Right cardiac atrium (tissue), 5 donors: ENCODE measurements around the gene MGMT. TPM values are rescaled to one million over a fixed set of nuclear protein-coding genes. Genes with fewer than 3 reads are reported as not detected.

Experiments
- ATAC-seq, 2 donors: fragments of 200-7000 bp; cut with Tn5 transposase; one replicate each; pipeline versions ENCODE4 v1.8.0 to v1.9.1; 2020; ENCODE audit warnings: moderate library complexity in 2 of 2, mild to moderate bottlenecking in 1 of 2
- DNase-seq, 3 donors: peaks; one replicate each; pipeline ENCODE4 v3.0.0-alpha.2; 2020
- H3K27ac ChIP-seq: one replicate; pipeline ENCODE4 v1.5.1; 2013; ENCODE audit warnings: mild to moderate bottlenecking, low read length, control low read depth, moderate library complexity
- H3K27me3 ChIP-seq: one replicate; pipeline ENCODE4 v1.6.1; 2013; ENCODE audit not compliant: control insufficient read depth, insufficient read depth
- H3K4me1 ChIP-seq: one replicate; pipeline ENCODE4 v1.6.1; 2013; ENCODE audit warnings: low read length; ENCODE audit not compliant: control insufficient read depth, insufficient read depth
- H3K4me3 ChIP-seq: one replicate; pipeline ENCODE4 v1.5.1; 2013; ENCODE audit warnings: low read length, control low read depth
- H3K9me3 ChIP-seq: one replicate; pipeline ENCODE4 v1.6.1; 2013; ENCODE audit warnings: low read length; ENCODE audit not compliant: control insufficient read depth
- WGBS: extraction: QIAGEN DNeasy Blood & Tissue Kit; methylation state at CpG from one replicate; pipeline ENCODE4 v1.1.7; 2013; 5-methylcytosine and 5-hydroxymethylcytosine counted together
- intact Hi-C, 4 donors: fragments of 100-400 bp; cut with DNase I; formaldehyde crosslinking; loops; one replicate each; pipeline versions ENCODE4 v1.11.0 to v1.14.0; 2022 to 2023
- polyA plus RNA-seq: library from polyadenylated mRNA; stranded (reverse); fragments of 200-250 nt; gene quantifications from one replicate; pipeline ENCODE4 v1.2.3, GENCODE V29; 2013
- total RNA-seq, 4 donors: library from RNA; stranded (reverse); fragmentation: NEBNext Ultra II Directional; extraction: Animal tissue kit (Norgen Biotek cat#: 25700); gene quantifications; one replicate each; pipeline ENCODE4 v1.2.1, GENCODE V29; 2021
- donor health status: healthy with polysubstance abuse.
- donor health status: DM: no; HTN: yes; CAD: no.
- donor health status: DM: no; HTN: no; CAD: no.
- donor health status: DM: no; HTN: yes; CAD: no; lungs with severe emphysema.
- donor health status: DM: yes; HTN: yes; CAD: no.

MGMT gene
- total and polyA plus RNA-seq, 5 donors = 11.3 to 18.2 (median 13.6) TPM

DNA sequence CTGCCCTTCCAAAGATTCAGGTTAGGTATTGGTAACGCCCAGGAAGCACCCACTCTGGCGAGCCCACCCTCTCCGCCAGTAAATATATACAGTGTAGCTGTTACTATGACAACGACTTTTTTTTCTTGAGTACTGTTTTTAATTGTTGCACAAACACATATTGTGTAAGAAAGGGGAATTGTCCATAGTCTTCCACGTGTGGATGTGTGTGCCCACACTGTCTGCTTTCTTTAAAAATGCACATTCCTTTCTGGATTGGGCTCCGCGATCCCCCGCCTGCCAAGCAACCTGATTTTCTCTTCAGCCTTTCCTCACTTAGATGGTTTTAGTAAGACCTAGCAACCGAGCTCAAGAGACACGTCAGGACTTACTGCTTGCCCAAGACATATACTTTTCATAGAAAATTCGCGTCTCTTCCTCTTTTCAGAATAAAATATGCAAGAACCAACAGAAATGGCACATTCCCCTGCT, 249.2 kb downstream of the MGMT start:
- DNase-seq (no peak), ATAC-seq (no peak)
- Histone ChIP-seq H3K9me3 (no peaks in the 10 kb centered on the region), H3K4me3 (no peak overlapping the region), H3K4me1 (no peaks in the 10 kb centered on the region), H3K27ac (no peak overlapping the region), H3K27me3 (no peaks in the 10 kb centered on the region)
- intact Hi-C loops = no loop called here
- WGBS = 88% methylated on average over 12 of the region's 12 CpGs

DNA sequence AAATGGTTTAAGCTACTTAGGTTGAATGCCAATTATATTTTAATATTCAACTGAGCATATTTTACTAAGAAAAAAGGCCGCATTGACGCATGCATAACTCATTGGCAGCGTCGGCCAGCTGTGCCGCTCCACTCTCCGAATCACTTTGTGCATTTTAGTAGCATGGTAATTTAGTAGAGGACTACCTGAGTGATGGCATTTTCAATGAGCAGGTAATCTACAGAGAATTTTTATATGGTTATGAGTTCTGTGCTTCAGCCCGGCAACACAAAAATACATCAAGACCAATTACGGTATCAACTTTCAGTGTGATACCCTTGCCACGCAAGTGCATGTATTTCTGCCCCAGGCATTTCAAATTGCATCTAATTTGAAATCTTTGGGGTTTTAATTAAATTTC, 249.8 kb downstream of the MGMT start:
- no peak for DNase-seq
- no peak overlapping the region for H3K27ac ChIP-seq
- 98% methylated on average over 9 of the region's 9 CpGs for WGBS
- no peaks in the 10 kb centered on the region for H3K27me3 ChIP-seq
- ATAC-seq = no peak
- H3K9me3 ChIP-seq = no peaks in the 10 kb centered on the region
- no peaks in the 10 kb centered on the region for H3K4me1 ChIP-seq
- intact Hi-C loops = no loop called here
- no peak overlapping the region for H3K4me3 ChIP-seq

DNA sequence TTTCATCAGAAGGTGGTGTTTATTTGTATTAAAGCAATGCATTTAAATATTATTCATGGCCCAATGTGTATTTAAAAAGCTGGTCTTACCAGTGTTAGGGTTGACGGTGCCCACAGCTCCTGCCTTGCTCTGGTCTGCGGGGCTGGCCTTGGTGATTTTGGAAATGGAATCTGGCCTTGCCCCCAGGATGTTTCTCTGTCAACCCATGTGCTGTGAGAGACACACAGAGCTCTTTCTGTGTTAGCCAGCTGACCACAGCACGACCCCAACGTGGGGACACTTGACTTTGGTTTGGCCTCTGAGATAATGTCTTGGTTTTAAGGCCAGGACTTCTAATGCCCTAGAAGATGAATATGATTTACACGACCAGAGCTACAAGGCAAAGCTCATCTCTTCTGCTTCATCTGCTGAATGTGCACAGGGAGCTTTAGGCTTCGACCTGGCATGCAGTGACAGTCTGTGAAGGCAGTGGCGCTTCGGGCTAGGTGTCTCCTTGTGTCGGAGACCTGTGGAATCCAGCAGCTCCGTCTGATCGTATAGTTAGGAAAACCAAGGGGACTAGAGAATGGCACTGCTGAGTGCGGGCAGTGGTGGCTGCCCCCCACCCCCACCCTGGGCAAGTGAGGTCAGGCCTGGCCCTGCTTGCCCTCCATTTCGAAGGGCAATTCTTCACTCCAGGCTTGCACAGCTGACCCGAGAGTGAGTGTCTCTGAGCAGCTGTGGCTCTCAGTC, 250.9 kb downstream of the MGMT start:
- H3K9me3 ChIP-seq = no peaks in the 10 kb centered on the region
- H3K27me3 ChIP-seq = no peaks in the 10 kb centered on the region
- no peaks in the 10 kb centered on the region for H3K4me1 ChIP-seq
- ATAC-seq (no peak), DNase-seq (no peak)
- WGBS = 87% methylated on average over 14 of the region's 14 CpGs
- intact Hi-C loops = no loop called here
- no peak overlapping the region for H3K27ac ChIP-seq
- H3K4me3 ChIP-seq = no peak overlapping the region

DNA sequence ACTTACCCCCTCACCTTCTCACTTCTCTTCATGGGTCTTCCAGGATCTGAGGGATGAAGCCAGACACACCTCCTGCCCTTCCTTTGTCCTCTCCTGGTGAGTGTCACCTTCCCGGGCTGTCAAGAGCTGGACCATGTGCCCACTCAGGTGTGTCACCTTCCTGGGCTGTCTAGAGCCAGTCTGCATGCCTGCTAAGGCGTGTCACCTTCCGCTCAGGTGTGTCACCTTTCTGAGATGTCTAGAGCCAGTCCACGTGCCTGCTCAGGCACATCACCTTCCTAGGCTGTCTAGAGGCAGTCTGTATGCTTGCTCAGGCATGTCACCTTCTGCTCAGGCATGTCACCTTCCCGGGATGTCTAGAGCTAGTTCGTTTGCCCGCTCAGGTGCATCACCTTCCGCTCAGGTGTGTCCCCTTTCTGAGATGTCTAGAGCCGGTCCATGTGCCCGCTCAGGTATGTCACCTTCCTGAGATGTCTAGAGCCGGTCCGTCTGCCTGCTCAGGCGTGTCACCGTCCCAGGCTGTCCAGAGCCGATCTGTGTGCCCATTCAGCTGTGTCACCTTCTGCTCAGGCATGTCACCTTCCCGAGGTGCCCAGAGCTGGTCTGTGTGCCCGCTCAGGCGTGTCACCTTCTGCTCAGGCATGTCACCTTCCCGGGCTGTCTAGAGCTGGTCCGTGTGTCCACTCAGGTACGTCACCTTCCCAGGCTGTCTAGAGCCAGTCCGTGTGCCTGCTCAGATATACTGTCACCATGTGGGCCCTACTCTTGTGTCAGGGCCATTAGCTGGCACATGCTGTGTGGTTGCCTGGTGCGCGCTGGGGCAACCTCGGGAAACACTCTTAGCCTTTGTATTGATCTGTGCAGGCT, 251.7 kb downstream of the MGMT start:
- H3K4me3 ChIP-seq = no peak overlapping the region
- WGBS = 96% methylated on average over 25 of the region's 25 CpGs
- intact Hi-C loops = no loop called here
- peak in 1 of 2 donors; percentile 19 for ATAC-seq
- DNase-seq = no peak
- no peaks in the 10 kb centered on the region for H3K4me1 ChIP-seq
- no peaks in the 10 kb centered on the region for H3K27me3 ChIP-seq
- H3K27ac ChIP-seq = no peak overlapping the region
- H3K9me3 ChIP-seq = no peaks in the 10 kb centered on the region

DNA sequence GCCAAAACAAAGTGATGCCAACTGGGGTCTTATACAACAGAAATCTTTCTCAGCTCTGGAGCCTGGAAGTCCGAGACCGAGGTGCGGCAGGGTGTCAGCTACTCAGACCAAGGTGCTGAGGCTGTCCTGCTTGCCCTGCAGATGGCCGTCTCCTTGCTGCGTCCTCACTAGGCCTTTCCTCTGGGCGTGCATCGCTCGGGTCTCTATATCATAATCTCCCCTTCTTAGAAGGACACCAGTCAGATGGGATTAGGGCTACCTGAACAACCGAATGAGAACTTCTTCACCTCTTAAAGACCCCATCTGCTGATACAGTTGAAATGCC, 252.3 kb downstream of the MGMT start:
- DNase-seq (no peak), ATAC-seq (no peak)
- WGBS = 95% methylated on average over 9 of the region's 9 CpGs
- H3K9me3 ChIP-seq = no peaks in the 10 kb centered on the region
- H3K27me3 ChIP-seq = no peaks in the 10 kb centered on the region
- H3K4me1 ChIP-seq = no peaks in the 10 kb centered on the region
- H3K27ac ChIP-seq = no peak overlapping the region
- intact Hi-C loops = no loop called here
- H3K4me3 ChIP-seq = no peak overlapping the region

DNA sequence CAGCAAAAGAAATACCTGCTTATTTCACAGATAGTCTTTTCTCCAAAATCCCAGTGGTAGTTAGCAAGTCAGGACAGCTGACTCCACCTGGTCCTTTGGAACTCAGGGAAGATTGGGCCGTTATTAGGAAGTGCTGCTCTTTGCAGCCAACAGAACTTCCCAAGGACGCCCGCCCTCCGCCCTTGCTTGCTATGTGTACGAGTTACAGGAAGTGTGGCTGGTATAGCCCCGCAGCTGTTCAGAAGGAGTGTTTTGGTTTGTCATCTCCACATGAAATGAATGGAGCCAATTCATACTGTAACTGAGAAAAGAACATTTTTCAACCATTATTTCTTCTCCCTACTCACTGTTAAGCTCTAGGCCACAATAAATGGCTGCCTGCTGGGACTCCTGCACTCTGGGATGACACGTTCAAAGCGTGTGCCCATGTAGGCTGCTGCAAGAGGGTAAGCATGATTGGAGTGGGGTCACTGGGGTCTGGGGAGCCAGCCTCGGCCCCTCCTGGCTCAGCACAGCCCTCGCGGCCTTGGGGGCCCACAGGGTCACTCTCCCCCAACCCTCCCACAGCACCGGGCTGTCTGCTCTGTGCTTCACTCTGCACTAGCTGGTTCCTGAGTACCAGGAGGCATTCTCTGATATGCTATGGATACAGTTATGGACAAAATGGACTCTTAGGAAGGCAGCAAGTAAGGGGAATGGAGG, 253.0 kb downstream of the MGMT start:
- Histone ChIP-seq H3K27ac (no peak overlapping the region), H3K4me3 (no peak overlapping the region), H3K27me3 (no peaks in the 10 kb centered on the region), H3K4me1 (no peaks in the 10 kb centered on the region), H3K9me3 (no peaks in the 10 kb centered on the region)
- ATAC-seq (no peak), DNase-seq (no peak)
- 74% methylated on average over 12 of the region's 12 CpGs for WGBS
- intact Hi-C loops = no loop called here

DNA sequence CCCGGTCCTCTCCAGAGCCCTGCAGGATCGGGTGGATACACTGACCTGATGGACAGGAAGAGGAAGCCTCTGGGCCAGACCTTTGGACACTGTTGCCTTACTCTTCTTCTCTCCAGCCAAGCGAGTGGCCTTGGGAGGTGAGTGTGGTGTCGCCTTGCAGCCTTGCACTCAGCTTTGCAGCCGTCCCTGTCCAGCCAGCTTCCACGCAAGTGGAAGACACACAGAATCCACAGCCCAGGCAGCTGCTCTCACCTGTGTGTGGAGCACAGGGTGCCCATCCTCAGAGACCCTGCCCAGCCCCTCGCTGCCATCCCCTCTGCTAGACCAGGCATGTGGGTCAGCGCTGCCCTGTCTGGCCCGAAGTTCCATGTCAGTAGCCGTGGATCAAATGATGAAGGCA, 258.0 kb downstream of the MGMT start:
- intact Hi-C loops = no loop called here
- 93% methylated on average over 10 of the region's 10 CpGs for WGBS
- Histone ChIP-seq H3K27me3 (no peaks in the 10 kb centered on the region), H3K27ac (no peak overlapping the region), H3K9me3 (no peaks in the 10 kb centered on the region), H3K4me3 (no peak overlapping the region), H3K4me1 (no peaks in the 10 kb centered on the region)
- ATAC-seq (no peak), DNase-seq (no peak)

DNA sequence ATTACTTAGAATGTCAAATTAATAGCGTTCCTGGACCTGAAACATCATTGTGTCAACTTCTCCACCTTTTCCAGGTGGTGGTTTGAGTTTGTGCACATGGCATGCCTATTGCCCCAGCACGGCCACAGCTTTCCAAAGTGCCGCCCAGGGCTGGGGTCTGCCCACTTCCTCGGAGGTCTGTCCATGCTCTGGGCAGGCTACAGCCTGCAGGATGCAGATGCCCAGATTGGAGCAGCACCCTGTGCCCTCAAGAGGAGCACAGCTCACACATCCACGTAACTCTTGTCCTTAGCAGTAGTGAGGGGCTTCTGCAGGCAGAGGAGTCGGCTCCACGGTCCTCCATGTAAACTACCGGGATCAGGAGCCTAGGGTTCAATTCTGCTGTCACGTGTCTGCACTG, 258.4 kb downstream of the MGMT start:
- Histone ChIP-seq H3K9me3 (no peaks in the 10 kb centered on the region), H3K27me3 (no peaks in the 10 kb centered on the region), H3K4me1 (no peaks in the 10 kb centered on the region), H3K27ac (no peak overlapping the region), H3K4me3 (no peak overlapping the region)
- 94% methylated on average over 9 of the region's 9 CpGs for WGBS
- ATAC-seq = peak in 1 of 2 donors; percentile 14
- intact Hi-C loops = no loop called here
- DNase-seq = no peak

DNA sequence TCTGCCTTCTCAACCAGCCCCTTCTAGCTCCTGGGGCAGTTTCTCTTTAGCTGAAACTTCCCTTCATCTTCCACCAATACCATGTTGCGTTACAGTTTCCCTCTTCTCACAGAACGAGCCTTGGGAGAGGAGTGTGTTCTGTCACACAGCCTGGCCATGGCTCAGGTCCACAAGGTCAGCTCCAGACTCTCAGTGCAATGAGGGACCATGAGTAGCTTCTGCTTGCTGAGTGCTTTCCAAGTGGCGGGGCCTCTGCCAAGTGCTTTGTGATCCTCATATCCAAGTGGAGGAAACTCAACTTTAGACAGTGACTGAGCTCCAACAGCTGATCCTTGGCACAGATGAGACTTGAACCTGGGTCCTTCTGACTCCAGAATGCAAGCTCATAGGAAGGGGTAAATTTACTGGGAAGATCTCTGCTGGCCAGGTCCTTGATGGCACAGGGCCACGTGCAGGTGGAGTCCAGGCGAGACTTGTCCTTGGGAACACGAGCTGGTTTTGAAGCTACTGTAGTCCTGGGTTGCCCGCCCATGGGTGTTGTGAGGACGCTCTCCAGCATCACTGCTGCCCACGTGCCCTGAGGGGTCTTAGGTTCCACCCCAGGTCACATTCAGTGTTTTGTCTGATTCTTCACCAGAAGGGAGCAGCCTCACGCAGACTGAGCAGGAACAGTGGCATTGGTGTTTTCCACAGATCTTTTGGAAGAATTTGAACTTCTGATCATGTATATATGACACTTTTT, 259.0 kb downstream of the MGMT start:
- intact Hi-C loops = no loop called here
- Histone ChIP-seq H3K27ac (no peak overlapping the region), H3K9me3 (no peaks in the 10 kb centered on the region), H3K27me3 (no peaks in the 10 kb centered on the region), H3K4me3 (no peak overlapping the region), H3K4me1 (no peaks in the 10 kb centered on the region)
- WGBS = 89% methylated on average over 10 of the region's 10 CpGs
- no peak for DNase-seq
- ATAC-seq = no peak

DNA sequence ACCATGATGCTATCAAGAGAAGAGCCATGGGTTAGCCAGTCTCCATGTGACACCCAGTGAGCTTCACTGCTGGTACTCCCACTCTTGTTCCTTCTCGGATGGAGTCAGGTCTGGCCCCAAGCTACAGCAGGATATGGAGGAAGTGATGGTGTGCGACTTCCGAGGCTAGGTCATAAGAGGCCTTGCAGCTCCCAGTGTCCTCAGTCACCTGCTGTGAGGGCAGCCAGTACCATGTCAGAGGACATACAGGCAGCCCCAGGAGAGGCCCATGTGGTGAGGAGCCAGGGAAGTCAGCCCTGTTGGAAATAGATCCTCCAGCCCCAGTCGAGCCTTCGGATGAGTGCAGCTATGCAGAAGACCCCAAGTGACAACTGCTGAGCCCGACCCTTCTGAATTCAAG, 260.0 kb downstream of the MGMT start:
- Histone ChIP-seq H3K4me1 (no peaks in the 10 kb centered on the region), H3K4me3 (no peak overlapping the region), H3K27me3 (no peaks in the 10 kb centered on the region), H3K27ac (no peak overlapping the region), H3K9me3 (no peaks in the 10 kb centered on the region)
- 95% methylated on average over 6 of the region's 6 CpGs for WGBS
- DNase-seq (no peak), ATAC-seq (no peak)
- intact Hi-C loops = no loop called here
